ENCODE measurements around the gene GBGT1.

DNA sequence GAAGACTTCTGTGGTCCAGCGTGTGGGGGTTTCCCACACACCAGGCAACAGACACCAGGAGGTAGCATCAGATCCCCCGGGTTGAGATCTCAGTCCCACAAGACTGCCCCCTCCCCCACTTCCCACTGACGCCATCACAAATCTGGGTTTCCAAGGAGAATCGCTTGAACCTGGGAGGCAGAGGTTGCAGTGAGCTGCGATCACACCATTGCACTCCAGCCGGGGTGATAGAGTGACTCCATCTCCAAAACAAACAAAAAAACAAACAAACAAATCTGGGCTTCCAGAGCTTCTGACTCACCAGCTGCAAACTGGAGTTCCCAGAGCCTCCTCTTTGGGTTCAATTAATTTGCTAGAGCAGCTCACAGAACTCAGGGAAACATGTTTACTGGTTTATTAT lies 4.7 kb upstream of the GBGT1 start:
- TF ChIP-seq, protein P1, sequence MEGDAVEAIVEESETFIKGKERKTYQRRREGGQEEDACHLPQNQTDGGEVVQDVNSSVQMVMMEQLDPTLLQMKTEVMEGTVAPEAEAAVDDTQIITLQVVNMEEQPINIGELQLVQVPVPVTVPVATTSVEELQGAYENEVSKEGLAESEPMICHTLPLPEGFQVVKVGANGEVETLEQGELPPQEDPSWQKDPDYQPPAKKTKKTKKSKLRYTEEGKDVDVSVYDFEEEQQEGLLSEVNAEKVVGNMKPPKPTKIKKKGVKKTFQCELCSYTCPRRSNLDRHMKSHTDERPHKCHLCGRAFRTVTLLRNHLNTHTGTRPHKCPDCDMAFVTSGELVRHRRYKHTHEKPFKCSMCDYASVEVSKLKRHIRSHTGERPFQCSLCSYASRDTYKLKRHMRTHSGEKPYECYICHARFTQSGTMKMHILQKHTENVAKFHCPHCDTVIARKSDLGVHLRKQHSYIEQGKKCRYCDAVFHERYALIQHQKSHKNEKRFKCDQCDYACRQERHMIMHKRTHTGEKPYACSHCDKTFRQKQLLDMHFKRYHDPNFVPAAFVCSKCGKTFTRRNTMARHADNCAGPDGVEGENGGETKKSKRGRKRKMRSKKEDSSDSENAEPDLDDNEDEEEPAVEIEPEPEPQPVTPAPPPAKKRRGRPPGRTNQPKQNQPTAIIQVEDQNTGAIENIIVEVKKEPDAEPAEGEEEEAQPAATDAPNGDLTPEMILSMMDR (conservative IDR thresholded peaks at IDR 0.05 in 1 of 2, IDR thresholded peaks at IDR 0.05 in 1 of 2; ENCODE audit: low read depth in 1 of 2, low read length in 2 of 2), result no peak
- no peak for TF ChIP-seq EZH2 (IDR thresholded peaks at IDR 0.05; ENCODE audit: low read length, missing control alignments)

Data from fibroblast of lung (primary cell).